H7 (cell line): Measurements from ENCODE around the gene AGR3. TPM values are rescaled to one million over a fixed set of nuclear protein-coding genes. Genes with fewer than 3 reads are reported as not detected.

ENCODE experiments used
- DNase-seq: peaks from one replicate; pipeline ENCODE4 v3.0.0; 2012
- H3K27me3 ChIP-seq: 2 replicates; pipeline ENCODE4 v1.6.0; 2011; ENCODE audit warnings: mild to moderate bottlenecking, low read length; ENCODE audit not compliant: control insufficient read depth, insufficient read depth
- H3K36me3 ChIP-seq: replicated peaks from 2 replicates; pipeline ENCODE4 v1.5.1; 2011; ENCODE audit warnings: low read length; ENCODE audit not compliant: control insufficient read depth, insufficient read depth
- H3K4me3 ChIP-seq: 2 replicates; pipeline ENCODE4 v1.5.1; 2011; ENCODE audit warnings: low read depth, mild to moderate bottlenecking, control low read depth, low read length, moderate library complexity; ENCODE audit not compliant: insufficient read depth
- total RNA-seq: library from RNA; depleted of rRNA; stranded (reverse); fragments of >200 nt; shearing (Covaris generic); gene quantifications from 2 replicates; pipeline ENCODE4 v1.2.3, GENCODE V29; 2014; rRNA removed

Gene AGR3
- total RNA-seq, 1 experiment from 2014 or later: not detected

- no peak overlapping the region for H3K4me3 ChIP-seq
- no peak for DNase-seq
- no peaks in the 10 kb centered on the region for H3K27me3 ChIP-seq
- H3K36me3 ChIP-seq: no peaks in the 10 kb centered on the region
These were observed 55.7 kb downstream of the AGR3 start for GRCh38 chr7:16826060-16826459.

GRCh38 chr7:16822029-16822428, 59.8 kb downstream of the AGR3 start:
- DNase-seq: no peak
- Histone ChIP-seq H3K4me3 (no peak overlapping the region), H3K36me3 (no peaks in the 10 kb centered on the region), H3K27me3 (no peaks in the 10 kb centered on the region)

- no peak for DNase-seq
- Histone ChIP-seq H3K4me3 (no peak overlapping the region), H3K27me3 (no peaks in the 10 kb centered on the region), H3K36me3 (no peaks in the 10 kb centered on the region)
These were observed 63.1 kb downstream of the AGR3 start for GRCh38 chr7:16818732-16819131.

GRCh38 chr7:16817536-16817935, 64.2 kb downstream of the AGR3 start:
- DNase-seq: no peak
- Histone ChIP-seq H3K4me3 (no peak overlapping the region), H3K36me3 (no peaks in the 10 kb centered on the region), H3K27me3 (no peaks in the 10 kb centered on the region)

- H3K36me3 ChIP-seq: no peaks in the 10 kb centered on the region
- no peaks in the 10 kb centered on the region for H3K27me3 ChIP-seq
- H3K4me3 ChIP-seq: no peak overlapping the region
- no peak for DNase-seq
These were observed 65.0 kb downstream of the AGR3 start for GRCh38 chr7:16816824-16817223.

- no peaks in the 10 kb centered on the region for H3K36me3 ChIP-seq
- no peaks in the 10 kb centered on the region for H3K27me3 ChIP-seq
- no peak overlapping the region for H3K4me3 ChIP-seq
- DNase-seq: no peak
These were observed 66.8 kb downstream of the AGR3 start for GRCh38 chr7:16815001-16815400.

- no peaks in the 10 kb centered on the region for H3K36me3 ChIP-seq
- H3K27me3 ChIP-seq: no peaks in the 10 kb centered on the region
- no peak overlapping the region for H3K4me3 ChIP-seq
- DNase-seq: no peak
These were observed 68.6 kb downstream of the AGR3 start for GRCh38 chr7:16813232-16813616.

- Histone ChIP-seq H3K4me3 (no peak overlapping the region), H3K36me3 (no peaks in the 10 kb centered on the region), H3K27me3 (no peaks in the 10 kb centered on the region)
- no peak for DNase-seq
These were observed 69.1 kb downstream of the AGR3 start for GRCh38 chr7:16812542-16813231.

GRCh38 chr7:16811551-16811950, 70.2 kb downstream of the AGR3 start:
- Histone ChIP-seq H3K4me3 (no peak overlapping the region), H3K27me3 (no peaks in the 10 kb centered on the region), H3K36me3 (no peaks in the 10 kb centered on the region)
- DNase-seq: no peak

- DNase-seq: no peak
These were observed 71.2 kb downstream of the AGR3 start for GRCh38 chr7:16810573-16810972.

GRCh38 chr7:16810112-16810511, 71.7 kb downstream of the AGR3 start:
- Histone ChIP-seq H3K36me3 (no peaks in the 10 kb centered on the region), H3K4me3 (no peak overlapping the region), H3K27me3 (no peaks in the 10 kb centered on the region)
- DNase-seq: no peak

More at GRCh38 chr7:16810573-16810972, 71.2 kb downstream of the AGR3 start:
- Histone ChIP-seq H3K36me3 (no peaks in the 10 kb centered on the region), H3K4me3 (no peak overlapping the region), H3K27me3 (no peaks in the 10 kb centered on the region)

Other genes starting within 250 kb of the AGR3 start
- gene ANKMY2, start 236.2 kb downstream of the AGR3 start, total RNA-seq: 13.6 and 16.8 TPM in 2 replicates
- gene BZW2, start 235.8 kb downstream of the AGR3 start, total RNA-seq: 99.0 and 99.3 TPM in 2 replicates
- gene TSPAN13, start 128.2 kb downstream of the AGR3 start, total RNA-seq: 17.7 and 23.1 TPM in 2 replicates
- gene AGR2, start 77.0 kb downstream of the AGR3 start, total RNA-seq: not detected in 2 replicates